Measurements from ENCODE around the gene EID1. TPM values are rescaled to one million over a fixed set of nuclear protein-coding genes. Genes with fewer than 3 reads are reported as not detected.

The EID1 gene
- total RNA-seq, 4 donors from 2014 or later, result 329 to 383 (median 335) TPM

GRCh38 chr15:48928877-48929538 is 51.1 kb downstream of the EID1 start:
- ATAC-seq, result no peak
- Histone ChIP-seq H3K4me1 (no peaks in the 10 kb centered on the region), H3K36me3 (no peaks in the 10 kb centered on the region), H3K9me3 (no peaks in the 10 kb centered on the region), H3K4me3 (no peak overlapping the region), H3K27me3 (no peaks in the 10 kb centered on the region), H3K27ac (no peak overlapping the region)
- WGBS, 2 donors (ENCODE audit: low coverage in 1 of 2), result 91 to 93% methylated on average over 5 to 6 of the region's 6 CpGs
- TF ChIP-seq POLR2AphosphoS5 (IDR thresholded peaks at IDR 0.05) (no peak), CTCF (IDR thresholded peaks at IDR 0.05) (no peak), POLR2A (IDR thresholded peaks at IDR 0.05) (no peak), EP300 (IDR thresholded peaks at IDR 0.05) (no peak)

GRCh38 chr15:48929661-48930060 is 51.7 kb downstream of the EID1 start:
- 71 to 75% methylated on average over 1 to 3 of the region's 3 CpGs for WGBS, 2 donors (ENCODE audit: low coverage in 1 of 2)
- no peak for ATAC-seq
- Histone ChIP-seq H3K9me3 (no peaks in the 10 kb centered on the region), H3K36me3 (no peaks in the 10 kb centered on the region), H3K27ac (no peak overlapping the region), H3K4me3 (no peak overlapping the region), H3K4me1 (no peaks in the 10 kb centered on the region), H3K27me3 (no peaks in the 10 kb centered on the region)
- no peak for TF ChIP-seq POLR2AphosphoS5 (IDR thresholded peaks at IDR 0.05)
- TF ChIP-seq CTCF (IDR thresholded peaks at IDR 0.05), result no peak
- no peak for TF ChIP-seq EP300 (IDR thresholded peaks at IDR 0.05)
- no peak for TF ChIP-seq POLR2A (IDR thresholded peaks at IDR 0.05)

Other genes starting within 250 kb of the EID1 start
- 100 to 1,000 TPM; 153 to 266 (median 203) TPM for gene FBN1, start 232.4 kb upstream of the EID1 start, total RNA-seq
- 1 to 10 TPM; 3.0 to 5.0 (median 3.9) TPM for gene CEP152, start 67.1 kb upstream of the EID1 start, total RNA-seq
- gene SHC4, start 85.8 kb downstream of the EID1 start, total RNA-seq, result 1 to 10 TPM; 1.4 to 4.2 (median 2.1) TPM
- 10 to 100 TPM; 43.3 to 65.4 (median 63.0) TPM for gene SECISBP2L, start 168.3 kb downstream of the EID1 start, total RNA-seq

Data from gastroesophageal sphincter (tissue), 4 donors.